GM12878 (cell line): Measurements from ENCODE around the gene TOR2A. TPM values are rescaled to one million over a fixed set of nuclear protein-coding genes. Genes with fewer than 3 reads are reported as not detected.

ENCODE experiments used
- BACH1 ChIP-seq: fragments of 450-650 bp; IDR thresholded peaks from 2 replicates; pipeline ENCODE4 v1.6.1; 2017; ENCODE audit warnings: mild to moderate bottlenecking, borderline replicate concordance
- FOXK2 ChIP-seq: fragments of 450-650 bp; IDR thresholded peaks from 2 replicates; pipeline ENCODE4 v1.6.1; 2017; ENCODE audit warnings: mild to moderate bottlenecking, moderate library complexity
- RCOR1 ChIP-seq: conservative IDR thresholded peaks from 2 replicates; pipeline ENCODE4 v1.6.1; 2012; ENCODE audit warnings: low read depth, low read length, improper control_type of control experiment
- SMAD1 ChIP-seq: fragments of 450-650 bp; IDR thresholded peaks from 2 replicates; pipeline ENCODE4 v1.6.1; 2018; ENCODE audit warnings: mild to moderate bottlenecking, low read depth; ENCODE audit not compliant: partially characterized antibody
- polyA plus RNA-seq, 11 experiments: library from polyadenylated mRNA; depleted of rRNA in 4 of 11; unstranded in 6 of 11; stranded (reverse) in 5 of 11; fragments of >200 nt; fragmentation: Nextera tagmentation in 4 of 11; fragmentation: Illumina TruSeq in 1 of 11; extraction: Ambion mirVana in 4 of 11; extraction: Trizol in 1 of 11; gene quantifications; 1 replicate in 1 of 11; 2 replicates in 10 of 11; pipeline versions ENCODE4 v1.2.1 to v1.2.3, GENCODE V29; 2011 to 2016; ENCODE audit warnings: inconsistent platforms in 2 of 11, missing spikeins in 2 of 11, low read depth in 1 of 11
- total RNA-seq, 4 experiments: library from RNA; depleted of rRNA in 3 of 4; stranded (reverse); fragments of >200 nt in 3 of 4; fragmentation: Illumina TruSeq in 1 of 4; extraction: Trizol in 1 of 4; gene quantifications; 2 replicates each; pipeline versions ENCODE4 v1.2.1 to v1.2.3, GENCODE V29; 2013 to 2021
- TF ChIP-seq, protein P1 (sequence below): fragments of 450-650 bp; IDR thresholded peaks from 2 replicates; pipeline ENCODE4 v1.6.1; 2018; ENCODE audit warnings: mild to moderate bottlenecking, low read depth, moderate library complexity; ENCODE audit not compliant: partially characterized antibody
- TF ChIP-seq, protein P2 (sequence below): fragments of 450-650 bp; conservative IDR thresholded peaks from 2 replicates; pipeline ENCODE4 v1.6.1; 2017; ENCODE audit warnings: mild to moderate bottlenecking, moderate library complexity
- TF ChIP-seq, protein P3 (sequence below): IDR thresholded peaks from 2 replicates; pipeline ENCODE4 v1.6.1; 2011; ENCODE audit warnings: borderline replicate concordance, low read depth, mild to moderate bottlenecking, moderate library complexity, low read length; ENCODE audit not compliant: insufficient read depth, poor library complexity, severe bottlenecking

TOR2A gene
- total and polyA plus RNA-seq, 10 of the 15 experiments (the other 5 are each of a cell fraction or from before 2014, with no cell fraction given) = 0.52 to 23.7 (median 8.5) TPM

DNA sequence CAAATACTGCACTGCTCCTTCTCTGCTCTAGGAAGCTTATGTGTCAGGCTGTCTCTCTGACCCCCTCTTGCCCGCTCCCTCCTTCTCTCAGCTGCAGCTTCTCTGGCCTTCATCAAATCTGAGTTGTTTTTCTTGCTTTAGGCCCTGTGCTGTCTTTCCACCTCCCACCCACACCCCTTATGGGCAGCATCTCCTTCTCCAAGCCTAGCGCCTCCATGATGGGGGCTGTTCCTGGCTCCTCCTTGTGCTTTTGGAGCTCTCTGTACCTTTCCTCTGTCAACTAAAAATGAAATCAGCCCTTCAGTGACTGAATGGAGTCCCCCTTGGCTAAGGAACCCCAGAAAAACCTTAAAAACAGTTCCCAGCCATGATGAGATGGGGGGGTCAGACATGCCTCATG, 35.0 kb downstream of the TOR2A start (continued):
- TF ChIP-seq, protein P1, sequence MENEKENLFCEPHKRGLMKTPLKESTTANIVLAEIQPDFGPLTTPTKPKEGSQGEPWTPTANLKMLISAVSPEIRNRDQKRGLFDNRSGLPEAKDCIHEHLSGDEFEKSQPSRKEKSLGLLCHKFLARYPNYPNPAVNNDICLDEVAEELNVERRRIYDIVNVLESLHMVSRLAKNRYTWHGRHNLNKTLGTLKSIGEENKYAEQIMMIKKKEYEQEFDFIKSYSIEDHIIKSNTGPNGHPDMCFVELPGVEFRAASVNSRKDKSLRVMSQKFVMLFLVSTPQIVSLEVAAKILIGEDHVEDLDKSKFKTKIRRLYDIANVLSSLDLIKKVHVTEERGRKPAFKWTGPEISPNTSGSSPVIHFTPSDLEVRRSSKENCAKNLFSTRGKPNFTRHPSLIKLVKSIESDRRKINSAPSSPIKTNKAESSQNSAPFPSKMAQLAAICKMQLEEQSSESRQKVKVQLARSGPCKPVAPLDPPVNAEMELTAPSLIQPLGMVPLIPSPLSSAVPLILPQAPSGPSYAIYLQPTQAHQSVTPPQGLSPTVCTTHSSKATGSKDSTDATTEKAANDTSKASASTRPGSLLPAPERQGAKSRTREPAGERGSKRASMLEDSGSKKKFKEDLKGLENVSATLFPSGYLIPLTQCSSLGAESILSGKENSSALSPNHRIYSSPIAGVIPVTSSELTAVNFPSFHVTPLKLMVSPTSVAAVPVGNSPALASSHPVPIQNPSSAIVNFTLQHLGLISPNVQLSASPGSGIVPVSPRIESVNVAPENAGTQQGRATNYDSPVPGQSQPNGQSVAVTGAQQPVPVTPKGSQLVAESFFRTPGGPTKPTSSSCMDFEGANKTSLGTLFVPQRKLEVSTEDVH = no peak
- TF ChIP-seq, protein P2, sequence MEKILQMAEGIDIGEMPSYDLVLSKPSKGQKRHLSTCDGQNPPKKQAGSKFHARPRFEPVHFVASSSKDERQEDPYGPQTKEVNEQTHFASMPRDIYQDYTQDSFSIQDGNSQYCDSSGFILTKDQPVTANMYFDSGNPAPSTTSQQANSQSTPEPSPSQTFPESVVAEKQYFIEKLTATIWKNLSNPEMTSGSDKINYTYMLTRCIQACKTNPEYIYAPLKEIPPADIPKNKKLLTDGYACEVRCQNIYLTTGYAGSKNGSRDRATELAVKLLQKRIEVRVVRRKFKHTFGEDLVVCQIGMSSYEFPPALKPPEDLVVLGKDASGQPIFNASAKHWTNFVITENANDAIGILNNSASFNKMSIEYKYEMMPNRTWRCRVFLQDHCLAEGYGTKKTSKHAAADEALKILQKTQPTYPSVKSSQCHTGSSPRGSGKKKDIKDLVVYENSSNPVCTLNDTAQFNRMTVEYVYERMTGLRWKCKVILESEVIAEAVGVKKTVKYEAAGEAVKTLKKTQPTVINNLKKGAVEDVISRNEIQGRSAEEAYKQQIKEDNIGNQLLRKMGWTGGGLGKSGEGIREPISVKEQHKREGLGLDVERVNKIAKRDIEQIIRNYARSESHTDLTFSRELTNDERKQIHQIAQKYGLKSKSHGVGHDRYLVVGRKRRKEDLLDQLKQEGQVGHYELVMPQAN = no peak
- TF ChIP-seq RCOR1 (no peak), SMAD1 (no peak), FOXK2 (no peak), BACH1 (no peak)
- TF ChIP-seq, protein P3, sequence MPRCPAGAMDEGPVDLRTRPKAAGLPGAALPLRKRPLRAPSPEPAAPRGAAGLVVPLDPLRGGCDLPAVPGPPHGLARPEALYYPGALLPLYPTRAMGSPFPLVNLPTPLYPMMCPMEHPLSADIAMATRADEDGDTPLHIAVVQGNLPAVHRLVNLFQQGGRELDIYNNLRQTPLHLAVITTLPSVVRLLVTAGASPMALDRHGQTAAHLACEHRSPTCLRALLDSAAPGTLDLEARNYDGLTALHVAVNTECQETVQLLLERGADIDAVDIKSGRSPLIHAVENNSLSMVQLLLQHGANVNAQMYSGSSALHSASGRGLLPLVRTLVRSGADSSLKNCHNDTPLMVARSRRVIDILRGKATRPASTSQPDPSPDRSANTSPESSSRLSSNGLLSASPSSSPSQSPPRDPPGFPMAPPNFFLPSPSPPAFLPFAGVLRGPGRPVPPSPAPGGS = no peak
